K562 (cell line): ENCODE data around the gene IPO13. TPM values are rescaled to one million over a fixed set of nuclear protein-coding genes. Genes with fewer than 3 reads are reported as not detected.

ENCODE experiments used
- ARID2 ChIP-seq: fragments of 450-650 bp; IDR thresholded peaks from 2 replicates; pipeline ENCODE4 v1.6.1; 2017; ENCODE audit warnings: antibody characterized with exemption, mild to moderate bottlenecking
- ATF1 ChIP-seq, 2 experiments: fragments of 450-650 bp in 1 of 2; IDR thresholded peaks; 2 replicates each; pipeline ENCODE4 v1.6.1; 2016; ENCODE audit warnings: missing compliant biosample characterization in 1 of 2, missing genetic modification characterization in 1 of 2
- CBX3 ChIP-seq, 2 experiments: IDR thresholded peaks; 1 replicate in 1 of 2; 2 replicates in 1 of 2; pipeline ENCODE4 v1.6.1; 2012; ENCODE audit warnings: inconsistent platforms in 2 of 2, low read length in 2 of 2, borderline replicate concordance in 1 of 2, control low read depth in 1 of 2
- CHD1 ChIP-seq: fragments of 200-600 bp; sonication (generic); IDR thresholded peaks from one replicate; pipeline ENCODE4 v1.6.1; 2012; ENCODE audit warnings: mild to moderate bottlenecking, moderate library complexity, low read length, inconsistent platforms
- EGR1 ChIP-seq: fragments of 450-650 bp; conservative IDR thresholded peaks from 2 replicates; pipeline ENCODE4 v1.6.1; 2017; ENCODE audit warnings: mild to moderate bottlenecking
- HNRNPH1 ChIP-seq: fragments of 200-400 bp; formaldehyde crosslinking; optimal IDR thresholded peaks from 2 replicates; pipeline ENCODE3; 2017; ENCODE audit warnings: low read depth, mild to moderate bottlenecking, low read length, moderate library complexity
- RAD21 ChIP-seq, 2 experiments: fragments of 250-450 bp in 1 of 2; fragments of 450-650 bp in 1 of 2; sonication (Bioruptor Pico) in 1 of 2; formaldehyde crosslinking in 1 of 2; IDR thresholded peaks in 1 of 2; conservative IDR thresholded peaks in 1 of 2; 2 replicates each; pipeline versions ENCODE4 v1.4.0 to v1.8.0; 2020 to 2022; ENCODE audit warnings: mild to moderate bottlenecking in 2 of 2, moderate library complexity in 1 of 2
- SUPT5H ChIP-seq: fragments of 450-650 bp; IDR thresholded peaks from 2 replicates; pipeline ENCODE4 v1.6.1; 2016
- TRIM24 ChIP-seq, 2 experiments: fragments of 450-650 bp; IDR thresholded peaks; 2 replicates each; pipeline ENCODE4 v1.6.1; 2016
- ZKSCAN3 ChIP-seq: fragments of 250-450 bp; sonication (Bioruptor Pico); IDR thresholded peaks from 2 replicates; pipeline ENCODE4 v1.4.0; 2020
- ZNF12 ChIP-seq: sonication (generic); formaldehyde crosslinking; IDR thresholded peaks from 2 replicates; pipeline ENCODE4 v1.4.0; 2020; ENCODE audit warnings: mild to moderate bottlenecking, missing genetic modification reagents
- ZNF121 ChIP-seq: sonication (generic); formaldehyde crosslinking; conservative IDR thresholded peaks from 2 replicates; pipeline ENCODE4 v1.8.0; 2022; ENCODE audit warnings: missing genetic modification reagents
- ZNF263 ChIP-seq: sonication (generic); formaldehyde crosslinking; IDR thresholded peaks from 2 replicates; pipeline ENCODE4 v1.8.0; 2022; ENCODE audit warnings: mild to moderate bottlenecking, missing genetic modification reagents, borderline replicate concordance
- ZNF778 ChIP-seq: fragments of 450-650 bp; formaldehyde crosslinking; IDR thresholded peaks from 2 replicates; pipeline ENCODE4 v1.4.0; 2020; ENCODE audit warnings: mild to moderate bottlenecking, moderate library complexity
- ZNF780A ChIP-seq: fragments of 250-450 bp; sonication (Bioruptor Pico); IDR thresholded peaks from 2 replicates; pipeline ENCODE4 v1.5.0; 2021; ENCODE audit warnings: mild to moderate bottlenecking
- polyA plus RNA-seq, 8 experiments: library from polyadenylated mRNA; depleted of rRNA in 4 of 8; stranded (reverse) in 5 of 8; unstranded in 3 of 8; fragments of >200 nt; fragmentation: Nextera tagmentation in 2 of 8; fragmentation: Illumina TruSeq in 1 of 8; extraction: Ambion mirVana in 2 of 8; extraction: Trizol in 1 of 8; gene quantifications; 2 replicates each; pipeline versions ENCODE4 v1.2.1 to v1.2.3, GENCODE V29; 2011 to 2014; ENCODE audit warnings: inconsistent platforms in 1 of 8, missing spikeins in 1 of 8
- total RNA-seq, 7 experiments: library from RNA; depleted of rRNA in 6 of 7; stranded (reverse); fragments of >200 nt in 6 of 7; fragmentation: Illumina TruSeq in 2 of 7; extraction: Trizol in 2 of 7; gene quantifications; 2 replicates each; pipeline versions ENCODE4 v1.2.1 to v1.2.3, GENCODE V29; 2011 to 2021; ENCODE audit warnings: low replicate concordance in 1 of 7
- TF ChIP-seq, protein P1 (sequence below): fragments of 250-450 bp; sonication (Bioruptor Pico); IDR thresholded peaks from 2 replicates; pipeline ENCODE4 v1.4.0; 2020
- TF ChIP-seq, protein P2 (sequence below): fragments of 450-650 bp; formaldehyde crosslinking; conservative IDR thresholded peaks from 2 replicates; pipeline ENCODE4 v1.4.0; 2022; ENCODE audit warnings: mild to moderate bottlenecking, missing genetic modification characterization

IPO13 gene
- total and polyA plus RNA-seq, 9 of the 15 experiments (the other 6 are each of a cell fraction or from before 2014, with no cell fraction given), result 7.0 to 30.8 (median 16.2) TPM

DNA sequence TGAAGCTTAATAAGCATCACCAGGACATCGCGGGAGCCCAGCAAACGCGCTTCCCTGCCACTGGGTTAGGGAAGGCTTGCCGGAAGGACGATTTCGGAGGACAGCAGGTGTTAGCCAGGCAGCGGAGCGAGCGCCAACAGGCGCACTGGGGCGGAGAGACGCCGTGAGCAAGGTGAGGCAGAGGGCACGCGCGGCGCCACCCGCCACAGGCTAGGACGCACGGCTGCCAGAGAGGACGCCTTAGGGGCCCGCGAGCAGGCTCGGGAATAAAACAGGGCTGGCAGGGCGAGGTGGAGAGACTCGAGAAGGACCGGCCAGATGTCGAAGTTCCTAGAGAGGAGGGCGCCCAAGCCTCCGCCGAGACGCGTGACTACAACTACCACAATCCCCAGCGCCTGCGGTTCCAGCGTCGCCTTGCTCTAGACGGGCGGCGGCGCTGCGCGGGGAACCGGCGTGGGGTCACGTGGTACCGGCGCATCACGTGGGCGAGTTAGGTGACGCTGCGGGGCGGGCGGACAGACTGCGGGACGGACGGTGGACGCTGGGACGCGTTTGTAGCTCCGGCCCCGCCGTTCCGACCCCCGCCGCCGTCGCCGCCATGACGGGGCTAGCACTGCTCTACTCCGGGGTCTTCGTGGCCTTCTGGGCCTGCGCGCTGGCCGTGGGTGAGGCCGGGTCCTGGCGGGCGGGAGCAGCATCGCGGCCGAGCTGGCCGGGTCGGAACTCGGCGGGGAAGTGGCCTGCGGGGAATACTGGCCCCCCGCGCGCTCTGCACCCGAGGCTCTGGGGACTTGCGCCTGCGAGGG lies 27.9 kb downstream of the IPO13 start, which contains the start of gene ATP6V0B (continued):
- TF ChIP-seq CHD1 (no peak), CBX3 (IDR thresholded peaks at IDR 0.05; ENCODE audit: borderline replicate concordance in 1 of 2, low read length in 2 of 2) (no peak), ZNF12 (CRISPR knock-in tag) (peak; percentile 72; the same call in 1 of the 2 replicates), TRIM24 (IDR thresholded peaks at IDR 0.05) (no peak), ZNF263 (CRISPR knock-in tag) (peak; percentile 32; the same call in 1 of the 2 replicates), EGR1 (peak; percentile 90), ZNF780A (CRISPR knock-in tag) (no peak), ARID2 (no peak), RAD21 (CRISPR knock-in tag; conservative IDR thresholded peaks at IDR 0.05 in 1 of 2, IDR thresholded peaks at IDR 0.05 in 1 of 2) (0 out of 4 replicates have a peak, but pooled peaks of 1 of the 2 experiments have one; percentile 13), ZNF778 (CRISPR knock-in tag) (no peak), HNRNPH1 (no peak), ZNF121 (CRISPR knock-in tag) (no peak), SUPT5H (peak; percentile 90), ATF1 (CRISPR knock-in tag; IDR thresholded peaks at IDR 0.05) (peak; percentile 93), ATF1 (tag; IDR thresholded peaks at IDR 0.05) (peak; percentile 98), ZKSCAN3 (CRISPR knock-in tag) (no peak)
- TF ChIP-seq, protein P1, sequence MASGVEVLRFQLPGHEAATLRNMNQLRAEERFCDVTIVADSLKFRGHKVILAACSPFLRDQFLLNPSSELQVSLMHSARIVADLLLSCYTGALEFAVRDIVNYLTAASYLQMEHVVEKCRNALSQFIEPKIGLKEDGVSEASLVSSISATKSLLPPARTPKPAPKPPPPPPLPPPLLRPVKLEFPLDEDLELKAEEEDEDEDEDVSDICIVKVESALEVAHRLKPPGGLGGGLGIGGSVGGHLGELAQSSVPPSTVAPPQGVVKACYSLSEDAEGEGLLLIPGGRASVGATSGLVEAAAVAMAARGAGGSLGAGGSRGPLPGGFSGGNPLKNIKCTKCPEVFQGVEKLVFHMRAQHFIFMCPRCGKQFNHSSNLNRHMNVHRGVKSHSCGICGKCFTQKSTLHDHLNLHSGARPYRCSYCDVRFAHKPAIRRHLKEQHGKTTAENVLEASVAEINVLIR (CRISPR knock-in tag), result peak; percentile 92
- TF ChIP-seq, protein P2, sequence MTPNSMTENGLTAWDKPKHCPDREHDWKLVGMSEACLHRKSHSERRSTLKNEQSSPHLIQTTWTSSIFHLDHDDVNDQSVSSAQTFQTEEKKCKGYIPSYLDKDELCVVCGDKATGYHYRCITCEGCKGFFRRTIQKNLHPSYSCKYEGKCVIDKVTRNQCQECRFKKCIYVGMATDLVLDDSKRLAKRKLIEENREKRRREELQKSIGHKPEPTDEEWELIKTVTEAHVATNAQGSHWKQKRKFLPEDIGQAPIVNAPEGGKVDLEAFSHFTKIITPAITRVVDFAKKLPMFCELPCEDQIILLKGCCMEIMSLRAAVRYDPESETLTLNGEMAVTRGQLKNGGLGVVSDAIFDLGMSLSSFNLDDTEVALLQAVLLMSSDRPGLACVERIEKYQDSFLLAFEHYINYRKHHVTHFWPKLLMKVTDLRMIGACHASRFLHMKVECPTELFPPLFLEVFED (CRISPR knock-in tag), result no peak
